K562 (cell line): ENCODE results near the gene HEXD. TPM values are rescaled to one million over a fixed set of nuclear protein-coding genes. Genes with fewer than 3 reads are reported as not detected.
A peak's percentile ranks its signal among the peaks of the same experiment; 100 is the strongest.

ENCODE experiments used
- ATF1 ChIP-seq, 2 experiments: fragments of 450-650 bp in 1 of 2; IDR thresholded peaks; 2 replicates each; pipeline ENCODE4 v1.6.1; 2016; ENCODE audit warnings: missing compliant biosample characterization in 1 of 2, missing genetic modification characterization in 1 of 2
- BMI1 ChIP-seq: fragments of 150-350 bp; IDR thresholded peaks from 2 replicates; pipeline ENCODE4 v1.6.1; 2014; ENCODE audit warnings: low read length
- CBX8 ChIP-seq: fragments of 200-600 bp; sonication (generic); IDR thresholded peaks from 2 replicates; pipeline ENCODE4 v1.6.1; 2012; ENCODE audit warnings: borderline replicate concordance, mixed run types, low read depth, mild to moderate bottlenecking, moderate library complexity, mixed read lengths, low read length, control low read depth, inconsistent platforms; ENCODE audit not compliant: poor library complexity, severe bottlenecking; ENCODE audit errors: extremely low read depth
- LEF1 ChIP-seq: fragments of 450-650 bp; IDR thresholded peaks from 2 replicates; pipeline ENCODE4 v1.6.1; 2016; ENCODE audit warnings: mild to moderate bottlenecking
- NRF1 ChIP-seq, 2 experiments: fragments of 450-650 bp; IDR thresholded peaks in 1 of 2; conservative IDR thresholded peaks in 1 of 2; 2 replicates each; pipeline ENCODE4 v1.6.1; 2014; ENCODE audit warnings: mild to moderate bottlenecking in 2 of 2
- RBM17 ChIP-seq: fragments of 200-400 bp; formaldehyde crosslinking; IDR thresholded peaks from 2 replicates; pipeline ENCODE4 v1.6.1; 2017; ENCODE audit warnings: low read depth, mild to moderate bottlenecking, low read length, borderline replicate concordance
- SETDB1 ChIP-seq: IDR thresholded peaks from one replicate; pipeline ENCODE4 v1.6.1; 2012; ENCODE audit warnings: low read length, control low read depth, inconsistent platforms
- SIN3A ChIP-seq, 2 experiments: fragments of 150-350 bp in 1 of 2; IDR thresholded peaks; 2 replicates each; pipeline ENCODE4 v1.6.1; 2011 to 2016; ENCODE audit warnings: borderline replicate concordance in 2 of 2, low read depth in 2 of 2, low read length in 2 of 2, mild to moderate bottlenecking in 2 of 2, moderate library complexity in 2 of 2; ENCODE audit not compliant: control insufficient read depth in 1 of 2
- STAT5B ChIP-seq: fragments of 250-450 bp; sonication (Bioruptor Pico); IDR thresholded peaks from 2 replicates; pipeline ENCODE4 v1.8.0; 2021; ENCODE audit warnings: mild to moderate bottlenecking, inconsistent platforms
- TRIM28 ChIP-seq: fragments of 450-650 bp; IDR thresholded peaks from 2 replicates; pipeline ENCODE4 v1.6.1; 2017
- VEZF1 ChIP-seq: fragments of 200-800 bp; sonication (Bioruptor generic); IDR thresholded peaks from 2 replicates; pipeline ENCODE4 v1.6.1; 2017; ENCODE audit warnings: missing genetic modification characterization, missing compliant biosample characterization
- XRCC4 ChIP-seq: IDR thresholded peaks from one replicate; pipeline ENCODE4 v1.6.1; 2011; ENCODE audit not compliant: insufficient read depth, insufficient read length; ENCODE audit errors: extremely low read depth
- ZFX ChIP-seq: sonication (generic); formaldehyde crosslinking; IDR thresholded peaks from 2 replicates; pipeline ENCODE4 v1.8.0; 2022; ENCODE audit warnings: mild to moderate bottlenecking, missing genetic modification reagents, moderate library complexity
- ZNF23 ChIP-seq: fragments of 250-450 bp; sonication (Bioruptor Pico); IDR thresholded peaks from 2 replicates; pipeline ENCODE4 v1.4.0; 2020; ENCODE audit warnings: mild to moderate bottlenecking
- ZNF24 ChIP-seq: fragments of 450-650 bp; IDR thresholded peaks from 2 replicates; pipeline ENCODE4 v1.6.1; 2016
- ZNF511 ChIP-seq: sonication (generic); formaldehyde crosslinking; IDR thresholded peaks from 2 replicates; pipeline ENCODE4 v1.8.0; 2022; ENCODE audit warnings: mild to moderate bottlenecking, missing genetic modification reagents
- ZNF592 ChIP-seq: fragments of 450-650 bp; IDR thresholded peaks from 2 replicates; pipeline ENCODE4 v1.6.1; 2017; ENCODE audit warnings: antibody characterized with exemption, mild to moderate bottlenecking
- polyA plus RNA-seq, 8 experiments: library from polyadenylated mRNA; depleted of rRNA in 4 of 8; stranded (reverse) in 5 of 8; unstranded in 3 of 8; fragments of >200 nt; fragmentation: Nextera tagmentation in 2 of 8; fragmentation: Illumina TruSeq in 1 of 8; extraction: Ambion mirVana in 2 of 8; extraction: Trizol in 1 of 8; gene quantifications; 2 replicates each; pipeline versions ENCODE4 v1.2.1 to v1.2.3, GENCODE V29; 2011 to 2014; ENCODE audit warnings: inconsistent platforms in 1 of 8, missing spikeins in 1 of 8
- total RNA-seq, 7 experiments: library from RNA; depleted of rRNA in 6 of 7; stranded (reverse); fragments of >200 nt in 6 of 7; fragmentation: Illumina TruSeq in 2 of 7; extraction: Trizol in 2 of 7; gene quantifications; 2 replicates each; pipeline versions ENCODE4 v1.2.1 to v1.2.3, GENCODE V29; 2011 to 2021; ENCODE audit warnings: low replicate concordance in 1 of 7
- TF ChIP-seq, protein P1 (sequence below): fragments of 250-450 bp; sonication (Bioruptor Pico); IDR thresholded peaks from 2 replicates; pipeline ENCODE4 v1.9.0; 2021; ENCODE audit warnings: mild to moderate bottlenecking, inconsistent platforms

The HEXD gene
- total and polyA plus RNA-seq, 9 of the 15 experiments (the other 6 are each of a cell fraction or from before 2014, with no cell fraction given): 1.0 to 25.3 (median 10.0) TPM

GRCh38 chr17:82418001-82418986 is at the start of gene HEXD, which contains the start of gene OGFOD3 (continued):
- TF ChIP-seq ZNF592 (0 out of 2 replicates have a peak, but pooled peaks have one; percentile 52), XRCC4 (no peak), SIN3A (IDR thresholded peaks at IDR 0.05; ENCODE audit: borderline replicate concordance in 2 of 2, control insufficient read depth in 1 of 2, low read depth in 2 of 2, low read length in 2 of 2) (peak; percentile 87 to 91), ATF1 (CRISPR knock-in tag; IDR thresholded peaks at IDR 0.05) (no peak), ATF1 (tag; IDR thresholded peaks at IDR 0.05) (no peak), TRIM28 (no peak), ZFX (CRISPR knock-in tag) (peak; percentile 94), CBX8 (no peak), LEF1 (no peak), NRF1 (conservative IDR thresholded peaks at IDR 0.05 in 1 of 2, IDR thresholded peaks at IDR 0.05 in 1 of 2) (peak; percentile 82 to 86), RBM17 (no peak), SETDB1 (no peak), STAT5B (no peak), ZNF24 (peak; percentile 19; the same call in 1 of the 2 replicates), VEZF1 (peak; percentile 98), ZNF23 (CRISPR knock-in tag) (no peak), BMI1 (no peak), ZNF511 (CRISPR knock-in tag) (peak; percentile 91; the same call in 1 of the 2 replicates)
- TF ChIP-seq, protein P1, sequence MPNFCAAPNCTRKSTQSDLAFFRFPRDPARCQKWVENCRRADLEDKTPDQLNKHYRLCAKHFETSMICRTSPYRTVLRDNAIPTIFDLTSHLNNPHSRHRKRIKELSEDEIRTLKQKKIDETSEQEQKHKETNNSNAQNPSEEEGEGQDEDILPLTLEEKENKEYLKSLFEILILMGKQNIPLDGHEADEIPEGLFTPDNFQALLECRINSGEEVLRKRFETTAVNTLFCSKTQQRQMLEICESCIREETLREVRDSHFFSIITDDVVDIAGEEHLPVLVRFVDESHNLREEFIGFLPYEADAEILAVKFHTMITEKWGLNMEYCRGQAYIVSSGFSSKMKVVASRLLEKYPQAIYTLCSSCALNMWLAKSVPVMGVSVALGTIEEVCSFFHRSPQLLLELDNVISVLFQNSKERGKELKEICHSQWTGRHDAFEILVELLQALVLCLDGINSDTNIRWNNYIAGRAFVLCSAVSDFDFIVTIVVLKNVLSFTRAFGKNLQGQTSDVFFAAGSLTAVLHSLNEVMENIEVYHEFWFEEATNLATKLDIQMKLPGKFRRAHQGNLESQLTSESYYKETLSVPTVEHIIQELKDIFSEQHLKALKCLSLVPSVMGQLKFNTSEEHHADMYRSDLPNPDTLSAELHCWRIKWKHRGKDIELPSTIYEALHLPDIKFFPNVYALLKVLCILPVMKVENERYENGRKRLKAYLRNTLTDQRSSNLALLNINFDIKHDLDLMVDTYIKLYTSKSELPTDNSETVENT: peak; percentile 69
